Skeletal muscle tissue (tissue), 4 donors: ENCODE data around the gene LAMC1. TPM values are rescaled to one million over a fixed set of nuclear protein-coding genes. Genes with fewer than 3 reads are reported as not detected.

ENCODE experiments used
- H3K27ac ChIP-seq: one replicate; pipeline ENCODE4 v1.7.0; 2013; ENCODE audit warnings: mild to moderate bottlenecking, low read depth, low read length, inconsistent platforms
- H3K27me3 ChIP-seq, 3 donors: one replicate each; pipeline ENCODE4 v1.7.0; 2013; ENCODE audit warnings: low read length in 3 of 3; ENCODE audit not compliant: control insufficient read depth in 3 of 3, insufficient read depth in 3 of 3
- H3K36me3 ChIP-seq, 3 donors: one replicate each; pipeline ENCODE4 v1.7.0; 2013; ENCODE audit warnings: low read length in 3 of 3; ENCODE audit not compliant: control insufficient read depth in 3 of 3, insufficient read depth in 3 of 3
- H3K4me1 ChIP-seq, 3 donors: one replicate each; pipeline ENCODE4 v1.7.0; 2013; ENCODE audit warnings: low read length in 3 of 3, mild to moderate bottlenecking in 3 of 3; ENCODE audit not compliant: control insufficient read depth in 3 of 3, insufficient read depth in 3 of 3
- H3K4me3 ChIP-seq, 3 donors: one replicate each; pipeline ENCODE4 v1.7.0; 2013; ENCODE audit warnings: low read length in 3 of 3
- H3K9ac ChIP-seq, 3 donors: one replicate each; pipeline ENCODE4 v1.7.0; 2013; ENCODE audit warnings: low read length in 3 of 3, mild to moderate bottlenecking in 3 of 3, moderate library complexity in 2 of 3, low read depth in 1 of 3
- H3K9me3 ChIP-seq, 3 donors: one replicate each; pipeline ENCODE4 v1.7.0; 2013; ENCODE audit warnings: low read length in 3 of 3; ENCODE audit not compliant: control insufficient read depth in 3 of 3
- total RNA-seq: library from RNA; depleted of rRNA; stranded (reverse); fragments of >200 nt; gene quantifications from one replicate; pipeline ENCODE4 v1.2.3, GENCODE V29; 2014
- donor health status: Osteomylitis.

Gene LAMC1
- total RNA-seq, 1 donor from 2014 or later: 289 TPM

- no peaks in the 10 kb centered on the region for H3K36me3 ChIP-seq
- H3K9ac ChIP-seq: no peak overlapping the region
- H3K27ac ChIP-seq: no peak overlapping the region
- no peak overlapping the region for H3K4me3 ChIP-seq
- H3K9me3 ChIP-seq: no peaks in the 10 kb centered on the region
- no peaks in the 10 kb centered on the region for H3K27me3 ChIP-seq
- peaks cover 16 to 22% (median 18%) of the 10 kb centered on the region in 3 donors for H3K4me1 ChIP-seq
Observed at GRCh38 chr1:183092350-183092749, 69.1 kb downstream of the LAMC1 start.

GRCh38 chr1:183093066-183093668, 69.9 kb downstream of the LAMC1 start:
- Histone ChIP-seq H3K9ac (no peak overlapping the region), H3K36me3 (no peaks in the 10 kb centered on the region), H3K9me3 (no peaks in the 10 kb centered on the region), H3K4me3 (no peak overlapping the region), H3K4me1 (peaks cover 23 to 30% (median 24%) of the 10 kb centered on the region in 3 donors), H3K27me3 (no peaks in the 10 kb centered on the region), H3K27ac (no peak overlapping the region)

GRCh38 chr1:183093786-183094298, 70.6 kb downstream of the LAMC1 start:
- Histone ChIP-seq H3K9ac (no peak overlapping the region), H3K27me3 (no peaks in the 10 kb centered on the region), H3K36me3 (no peaks in the 10 kb centered on the region), H3K9me3 (no peaks in the 10 kb centered on the region), H3K27ac (no peak overlapping the region), H3K4me1 (peaks cover 24 to 30% (median 26%) of the 10 kb centered on the region in 3 donors), H3K4me3 (no peak overlapping the region)

- Histone ChIP-seq H3K9ac (no peak overlapping the region), H3K9me3 (no peaks in the 10 kb centered on the region), H3K4me3 (no peak overlapping the region), H3K27ac (no peak overlapping the region), H3K36me3 (no peaks in the 10 kb centered on the region), H3K4me1 (peaks cover 20 to 27% (median 26%) of the 10 kb centered on the region in 3 donors), H3K27me3 (no peaks in the 10 kb centered on the region)
Observed at GRCh38 chr1:183094351-183094750, 71.1 kb downstream of the LAMC1 start.

GRCh38 chr1:183096351-183096750, 73.1 kb downstream of the LAMC1 start:
- Histone ChIP-seq H3K9me3 (no peaks in the 10 kb centered on the region), H3K27ac (no peak overlapping the region), H3K4me1 (peaks cover 11 to 24% (median 21%) of the 10 kb centered on the region in 3 donors), H3K27me3 (no peaks in the 10 kb centered on the region), H3K4me3 (no peak overlapping the region), H3K9ac (no peak overlapping the region), H3K36me3 (peaks cover 0 to 2% (median 0%) of the 10 kb centered on the region in 3 donors)

GRCh38 chr1:183096894-183097293, 73.7 kb downstream of the LAMC1 start:
- no peaks in the 10 kb centered on the region for H3K9me3 ChIP-seq
- peaks cover 13 to 27% (median 22%) of the 10 kb centered on the region in 3 donors for H3K4me1 ChIP-seq
- no peak overlapping the region for H3K27ac ChIP-seq
- H3K4me3 ChIP-seq: no peak overlapping the region
- no peaks in the 10 kb centered on the region for H3K27me3 ChIP-seq
- H3K9ac ChIP-seq: no peak overlapping the region
- peaks cover 0 to 2% (median 0%) of the 10 kb centered on the region in 3 donors for H3K36me3 ChIP-seq

GRCh38 chr1:183097438-183098051, 74.3 kb downstream of the LAMC1 start:
- Histone ChIP-seq H3K4me1 (peaks cover 20 to 33% (median 29%) of the 10 kb centered on the region in 3 donors), H3K27ac (no peak overlapping the region), H3K36me3 (peaks cover 0 to 2% (median 0%) of the 10 kb centered on the region in 3 donors), H3K4me3 (no peak overlapping the region), H3K9ac (no peak overlapping the region), H3K9me3 (no peaks in the 10 kb centered on the region), H3K27me3 (no peaks in the 10 kb centered on the region)

GRCh38 chr1:183098317-183098716, 75.1 kb downstream of the LAMC1 start:
- H3K27me3 ChIP-seq: no peaks in the 10 kb centered on the region
- no peak overlapping the region for H3K27ac ChIP-seq
- H3K36me3 ChIP-seq: peaks cover 0 to 2% (median 0%) of the 10 kb centered on the region in 3 donors
- H3K4me3 ChIP-seq: no peak overlapping the region
- H3K9me3 ChIP-seq: no peaks in the 10 kb centered on the region
- H3K4me1 ChIP-seq: peaks cover 25 to 39% (median 33%) of the 10 kb centered on the region in 3 donors
- H3K9ac ChIP-seq: no peak overlapping the region

- Histone ChIP-seq H3K4me3 (no peak overlapping the region), H3K4me1 (peaks cover 37 to 55% (median 48%) of the 10 kb centered on the region in 3 donors), H3K27ac (no peak overlapping the region), H3K36me3 (peaks cover 0 to 2% (median 0%) of the 10 kb centered on the region in 3 donors), H3K27me3 (no peaks in the 10 kb centered on the region), H3K9ac (no peak overlapping the region), H3K9me3 (no peaks in the 10 kb centered on the region)
Observed at GRCh38 chr1:183100361-183100974, 77.2 kb downstream of the LAMC1 start.

GRCh38 chr1:183101081-183101480, 77.9 kb downstream of the LAMC1 start:
- peaks cover 0 to 2% (median 0%) of the 10 kb centered on the region in 3 donors for H3K36me3 ChIP-seq
- H3K4me3 ChIP-seq: no peak overlapping the region
- H3K27me3 ChIP-seq: no peaks in the 10 kb centered on the region
- no peaks in the 10 kb centered on the region for H3K9me3 ChIP-seq
- no peak overlapping the region for H3K9ac ChIP-seq
- peaks cover 39 to 61% (median 53%) of the 10 kb centered on the region in 3 donors for H3K4me1 ChIP-seq
- H3K27ac ChIP-seq: no peak overlapping the region
